Measurements from ENCODE around the gene ASXL1. TPM values are rescaled to one million over a fixed set of nuclear protein-coding genes. Genes with fewer than 3 reads are reported as not detected.

ASXL1 gene
- total and polyA plus RNA-seq, 2 donors from 2014 or later = 16.2 to 71.1 TPM

- Histone ChIP-seq H3K27ac (ENCODE audit: low read depth in 2 of 2, low read length in 2 of 2) (no peak overlapping the region), H3K9ac (ENCODE audit: low read length in 3 of 3) (no peak overlapping the region), H3K27me3 (ENCODE audit: control insufficient read depth, insufficient read depth, low read length) (no peaks in the 10 kb centered on the region), H3K4me1 (ENCODE audit: control insufficient read depth in 2 of 3, insufficient read depth in 2 of 3, low read depth in 1 of 3, low read length in 3 of 3) (peaks cover 0 to 4% (median 0%) of the 10 kb centered on the region in 3 donors), H3K9me3 (ENCODE audit: control insufficient read depth in 2 of 3, insufficient read depth in 1 of 3, low read length in 3 of 3) (no peaks in the 10 kb centered on the region), H3K36me3 (ENCODE audit: control insufficient read depth in 2 of 3, insufficient read depth in 3 of 3, low read length in 3 of 3) (no peaks in the 10 kb centered on the region), H3K4me3 (ENCODE audit: low read length in 3 of 3) (no peak overlapping the region)
- FAIRE-seq = no peak
- intact Hi-C loops (cut with DNase I) = no loop called here
- no peak for TF ChIP-seq CTCF (IDR thresholded peaks at IDR 0.05; ENCODE audit: borderline replicate concordance, extremely low read depth, insufficient read depth)
- DNase-seq = no peak
Measured at GRCh38 chr20:32343439-32343838, 14.7 kb upstream of the ASXL1 start.

- no peaks in the 10 kb centered on the region for H3K4me1 ChIP-seq (ENCODE audit: control insufficient read depth in 2 of 3, insufficient read depth in 2 of 3, low read depth in 1 of 3, low read length in 3 of 3)
- H3K27ac ChIP-seq (ENCODE audit: low read depth in 2 of 2, low read length in 2 of 2) = no peak overlapping the region
- intact Hi-C loops (cut with DNase I) = no loop called here
- no peak for TF ChIP-seq CTCF (IDR thresholded peaks at IDR 0.05; ENCODE audit: borderline replicate concordance, extremely low read depth, insufficient read depth)
- no peaks in the 10 kb centered on the region for H3K36me3 ChIP-seq (ENCODE audit: control insufficient read depth in 2 of 3, insufficient read depth in 3 of 3, low read length in 3 of 3)
- no peaks in the 10 kb centered on the region for H3K27me3 ChIP-seq (ENCODE audit: control insufficient read depth, insufficient read depth, low read length)
- FAIRE-seq (no peak), DNase-seq (no peak)
- H3K9me3 ChIP-seq (ENCODE audit: control insufficient read depth in 2 of 3, insufficient read depth in 1 of 3, low read length in 3 of 3) = no peaks in the 10 kb centered on the region
- no peak overlapping the region for H3K9ac ChIP-seq (ENCODE audit: low read length in 3 of 3)
- no peak overlapping the region for H3K4me3 ChIP-seq (ENCODE audit: low read length in 3 of 3)
Measured at GRCh38 chr20:32344835-32345506, 13.2 kb upstream of the ASXL1 start.

GRCh38 chr20:32348207-32348606 lies 9.9 kb upstream of the ASXL1 start:
- no peak for FAIRE-seq

More at GRCh38 chr20:32348207-32348606, 9.9 kb upstream of the ASXL1 start:
- H3K36me3 ChIP-seq (ENCODE audit: control insufficient read depth in 2 of 3, insufficient read depth in 3 of 3, low read length in 3 of 3) = no peaks in the 10 kb centered on the region
- H3K9me3 ChIP-seq (ENCODE audit: control insufficient read depth in 2 of 3, insufficient read depth in 1 of 3, low read length in 3 of 3) = no peaks in the 10 kb centered on the region
- no peaks in the 10 kb centered on the region for H3K27me3 ChIP-seq (ENCODE audit: control insufficient read depth, insufficient read depth, low read length)
- H3K27ac ChIP-seq (ENCODE audit: low read depth in 2 of 2, low read length in 2 of 2) = no peak overlapping the region
- intact Hi-C loops (cut with DNase I) = no loop called here
- no peak for TF ChIP-seq CTCF (IDR thresholded peaks at IDR 0.05; ENCODE audit: borderline replicate concordance, extremely low read depth, insufficient read depth)
- no peak overlapping the region for H3K9ac ChIP-seq (ENCODE audit: low read length in 3 of 3)
- peak in 1 of 5 donors; percentile 36 for DNase-seq
- no peak overlapping the region for H3K4me3 ChIP-seq (ENCODE audit: low read length in 3 of 3)
- H3K4me1 ChIP-seq (ENCODE audit: control insufficient read depth in 2 of 3, insufficient read depth in 2 of 3, low read depth in 1 of 3, low read length in 3 of 3) = no peaks in the 10 kb centered on the region
